GM12878 (cell line): ENCODE measurements around the gene HOOK2. TPM values are rescaled to one million over a fixed set of nuclear protein-coding genes. Genes with fewer than 3 reads are reported as not detected.
A peak's percentile ranks its signal among the peaks of the same experiment; 100 is the strongest.

Source experiments
- ATAC-seq: fragments of 200-7000 bp; cut with Tn5 transposase; 3 replicates; pipeline ENCODE4 v1.9.1; 2020; ENCODE audit warnings: mild to moderate bottlenecking, moderate library complexity
- BruUV-seq: library from RNA; stranded (reverse); fragments of 400-500 nt; replicated peaks from 2 replicates; lab custom pipeline; 2021; lab: Mats Ljungman, UMichigan
- CTCF ChIA-PET: fragments of 300-600 bp; sonication (Branson Sonifier 250); formaldehyde crosslinking; extraction: SDS; loops from one replicate; lab custom pipeline; 2021; ENCODE audit warnings: inconsistent platforms; lab: Yijun Ruan, JAX
- POLR2A ChIA-PET: fragments of 350-600 bp; formaldehyde crosslinking; extraction: SDS; loops from one replicate; lab custom pipeline; 2021; ENCODE audit warnings: inconsistent platforms; lab: Charles Lee
- RAD21 ChIA-PET: fragments of 300-600 bp; sonication (Branson Sonifier 250); formaldehyde crosslinking; loops from one replicate; lab custom pipeline; 2023; ENCODE audit warnings: antibody characterized with exemption; ENCODE audit not compliant: unreplicated experiment; lab: Charles Lee
- SMC1A ChIA-PET: fragments of 300-600 bp; sonication (Branson Sonifier 250); formaldehyde crosslinking; loops from one replicate; lab custom pipeline; 2023; ENCODE audit not compliant: unreplicated experiment, uncharacterized antibody; lab: Charles Lee
- DNase-seq: peaks from one replicate; pipeline ENCODE4 v3.0.0-alpha.2; 2011; ENCODE audit warnings: low read depth, low spot score
- FAIRE-seq: peaks from 3 replicates; lab custom pipeline; 2011; peaks lifted over from hg19 to GRCh38; lab: Jason Lieb, UNC
- H2AFZ ChIP-seq: 2 replicates; pipeline ENCODE4 v1.6.0; 2011; ENCODE audit warnings: low read depth, low read length, control low read depth; ENCODE audit not compliant: control insufficient read depth
- H3K27ac ChIP-seq: 2 replicates; pipeline ENCODE4 v1.5.1; 2011; ENCODE audit warnings: control low read depth; ENCODE audit not compliant: control insufficient read depth, insufficient read depth
- H3K27me3 ChIP-seq, 2 experiments: replicated peaks in 1 of 2; 2 replicates each; pipeline versions ENCODE4 v1.6.0 to v1.6.1; 2011; ENCODE audit warnings: low read length in 1 of 2; ENCODE audit not compliant: control insufficient read depth in 2 of 2, insufficient read depth in 2 of 2
- H3K36me3 ChIP-seq, 2 experiments: 2 replicates each; pipeline ENCODE4 v1.5.1; 2011; ENCODE audit warnings: low read length in 1 of 2; ENCODE audit not compliant: control insufficient read depth in 2 of 2, insufficient read depth in 2 of 2
- H3K4me1 ChIP-seq: 2 replicates; pipeline ENCODE4 v1.6.1; 2011; ENCODE audit warnings: mild to moderate bottlenecking, low read length, moderate library complexity, mixed read lengths; ENCODE audit not compliant: control insufficient read depth, insufficient read depth
- H3K4me2 ChIP-seq: 2 replicates; pipeline ENCODE4 v1.6.0; 2011; ENCODE audit warnings: control low read depth; ENCODE audit not compliant: control insufficient read depth, insufficient read depth
- H3K4me3 ChIP-seq: fragments of 200-600 bp; sonication (generic); 2 replicates; pipeline ENCODE4 v1.5.1; 2016
- H3K79me2 ChIP-seq: 2 replicates; pipeline ENCODE4 v1.6.0; 2011; ENCODE audit warnings: low read length; ENCODE audit not compliant: control insufficient read depth, insufficient read depth
- H3K9ac ChIP-seq: 2 replicates; pipeline ENCODE4 v1.8.0; 2011; ENCODE audit warnings: low read length, control low read depth, mixed read lengths; ENCODE audit not compliant: control insufficient read depth, insufficient read depth
- H3K9me3 ChIP-seq: replicated peaks from 3 replicates; pipeline ENCODE4 v1.5.1; 2011; ENCODE audit warnings: mild to moderate bottlenecking, low read length; ENCODE audit not compliant: control insufficient read depth, insufficient read depth
- H4K20me1 ChIP-seq: 2 replicates; pipeline ENCODE4 v1.6.0; 2011; ENCODE audit not compliant: control insufficient read depth, insufficient read depth
- ASH2L ChIP-seq: fragments of 300-600, 200-600 bp; sonication (generic); IDR thresholded peaks from 2 replicates; pipeline ENCODE4 v1.6.1; 2017; ENCODE audit warnings: low read depth, mild to moderate bottlenecking, borderline replicate concordance
- WGBS: methylation state at CpG from one replicate; pipeline ENCODE4 v1.1.6; 2016; ENCODE audit warnings: low lambda C conversion rate; ENCODE audit not compliant: insufficient replicate concordance, insufficient coverage; ENCODE audit errors: missing lambda C conversion rate; 5-methylcytosine and 5-hydroxymethylcytosine counted together
- in situ Hi-C: fragments of 300-500 bp; cut with MboI; formaldehyde crosslinking; loops from 9 replicates; pipeline ENCODE4 v1.14.3; 2018; ENCODE audit warnings: mixed read lengths
- intact Hi-C: fragments of 100-400 bp; cut with micrococcal nuclease; formaldehyde crosslinking; loops from one replicate; pipeline ENCODE4 v1.14.2; 2022; ENCODE audit not compliant: unreplicated experiment
- polyA plus RNA-seq, 11 experiments: library from polyadenylated mRNA; depleted of rRNA in 4 of 11; unstranded in 6 of 11; stranded (reverse) in 5 of 11; fragments of >200 nt; fragmentation: Nextera tagmentation in 4 of 11; fragmentation: Illumina TruSeq in 1 of 11; extraction: Ambion mirVana in 4 of 11; extraction: Trizol in 1 of 11; gene quantifications; 1 replicate in 1 of 11; 2 replicates in 10 of 11; pipeline versions ENCODE4 v1.2.1 to v1.2.3, GENCODE V29; 2011 to 2016; ENCODE audit warnings: inconsistent platforms in 2 of 11, missing spikeins in 2 of 11, low read depth in 1 of 11
- total RNA-seq, 4 experiments: library from RNA; depleted of rRNA in 3 of 4; stranded (reverse); fragments of >200 nt in 3 of 4; fragmentation: Illumina TruSeq in 1 of 4; extraction: Trizol in 1 of 4; gene quantifications; 2 replicates each; pipeline versions ENCODE4 v1.2.1 to v1.2.3, GENCODE V29; 2013 to 2021
- TF ChIP-seq, protein P1 (sequence below): fragments of 450-650 bp; conservative IDR thresholded peaks from 2 replicates; pipeline ENCODE4 v1.6.1; 2017; ENCODE audit warnings: mild to moderate bottlenecking, moderate library complexity
- TF ChIP-seq, protein P2 (sequence below): fragments of 450-650 bp; IDR thresholded peaks from 2 replicates; pipeline ENCODE4 v1.6.1; 2016; ENCODE audit warnings: mild to moderate bottlenecking

The HOOK2 gene
- total and polyA plus RNA-seq, 10 of the 15 experiments (the other 5 are each of a cell fraction or from before 2014, with no cell fraction given): 1.5 to 9.6 (median 6.2) TPM

DNA sequence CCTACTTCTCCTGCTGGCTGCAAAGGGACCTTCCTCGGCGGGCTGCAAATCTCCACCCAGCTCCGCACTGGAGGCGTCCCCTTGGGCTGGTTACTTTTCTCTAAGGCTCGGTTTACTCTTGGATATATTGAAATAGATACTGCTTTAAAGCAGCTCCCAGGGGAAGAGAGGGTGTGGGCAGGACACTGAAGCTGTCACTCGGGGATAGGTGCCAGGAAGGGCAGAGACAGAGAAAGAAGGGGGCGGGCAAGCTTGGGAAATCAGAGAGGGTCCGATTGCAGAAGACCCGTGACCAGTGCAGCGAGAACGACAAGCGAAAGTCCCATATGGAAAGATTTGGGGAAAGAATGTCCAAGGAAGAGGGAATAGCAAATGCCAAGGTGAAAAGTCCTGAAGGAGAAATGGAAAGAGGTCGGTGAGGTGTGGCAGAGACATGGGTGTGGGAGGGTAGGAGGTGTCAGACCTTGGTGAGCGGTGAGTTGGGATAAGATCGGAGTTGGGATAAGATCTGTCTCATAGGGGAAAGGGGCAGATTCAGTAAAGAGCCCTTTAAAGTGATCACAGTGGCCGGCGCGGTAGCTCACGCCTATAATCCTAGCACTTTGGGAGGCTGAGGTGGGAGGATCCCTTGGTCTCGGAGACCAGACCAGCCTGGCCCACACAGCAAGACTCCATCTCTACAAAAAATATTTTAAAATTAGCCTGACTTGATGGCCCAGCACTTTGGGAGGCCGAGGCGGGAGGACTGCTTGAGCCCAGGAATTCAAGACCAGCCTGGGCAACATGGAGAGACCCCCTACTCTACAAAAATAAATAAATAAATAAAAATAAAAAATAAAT, 27.1 kb upstream of the HOOK2 start:
- Histone ChIP-seq H3K79me2 (peaks cover 20% of the 10 kb centered on the region), H3K4me1 (peaks cover 19% of the 10 kb centered on the region), H3K4me2 (peak overlapping the region; percentile 98), H4K20me1 (no peaks in the 10 kb centered on the region), H3K4me3 (peak overlapping the region; percentile 95), H3K36me3 (peaks cover 0 to 1% of the 10 kb centered on the region in 2 experiments; a peak in 2 of 4 replicates), H3K9ac (peak overlapping the region; percentile 79), H3K27me3 (no peaks in the 10 kb centered on the region), H2AFZ (peak overlapping the region; percentile 88), H3K9me3 (no peaks in the 10 kb centered on the region), H3K27ac (no peak overlapping the region)
- TF ChIP-seq, protein P1, sequence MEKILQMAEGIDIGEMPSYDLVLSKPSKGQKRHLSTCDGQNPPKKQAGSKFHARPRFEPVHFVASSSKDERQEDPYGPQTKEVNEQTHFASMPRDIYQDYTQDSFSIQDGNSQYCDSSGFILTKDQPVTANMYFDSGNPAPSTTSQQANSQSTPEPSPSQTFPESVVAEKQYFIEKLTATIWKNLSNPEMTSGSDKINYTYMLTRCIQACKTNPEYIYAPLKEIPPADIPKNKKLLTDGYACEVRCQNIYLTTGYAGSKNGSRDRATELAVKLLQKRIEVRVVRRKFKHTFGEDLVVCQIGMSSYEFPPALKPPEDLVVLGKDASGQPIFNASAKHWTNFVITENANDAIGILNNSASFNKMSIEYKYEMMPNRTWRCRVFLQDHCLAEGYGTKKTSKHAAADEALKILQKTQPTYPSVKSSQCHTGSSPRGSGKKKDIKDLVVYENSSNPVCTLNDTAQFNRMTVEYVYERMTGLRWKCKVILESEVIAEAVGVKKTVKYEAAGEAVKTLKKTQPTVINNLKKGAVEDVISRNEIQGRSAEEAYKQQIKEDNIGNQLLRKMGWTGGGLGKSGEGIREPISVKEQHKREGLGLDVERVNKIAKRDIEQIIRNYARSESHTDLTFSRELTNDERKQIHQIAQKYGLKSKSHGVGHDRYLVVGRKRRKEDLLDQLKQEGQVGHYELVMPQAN: no peak
- TF ChIP-seq ASH2L: no peak
- TF ChIP-seq, protein P2, sequence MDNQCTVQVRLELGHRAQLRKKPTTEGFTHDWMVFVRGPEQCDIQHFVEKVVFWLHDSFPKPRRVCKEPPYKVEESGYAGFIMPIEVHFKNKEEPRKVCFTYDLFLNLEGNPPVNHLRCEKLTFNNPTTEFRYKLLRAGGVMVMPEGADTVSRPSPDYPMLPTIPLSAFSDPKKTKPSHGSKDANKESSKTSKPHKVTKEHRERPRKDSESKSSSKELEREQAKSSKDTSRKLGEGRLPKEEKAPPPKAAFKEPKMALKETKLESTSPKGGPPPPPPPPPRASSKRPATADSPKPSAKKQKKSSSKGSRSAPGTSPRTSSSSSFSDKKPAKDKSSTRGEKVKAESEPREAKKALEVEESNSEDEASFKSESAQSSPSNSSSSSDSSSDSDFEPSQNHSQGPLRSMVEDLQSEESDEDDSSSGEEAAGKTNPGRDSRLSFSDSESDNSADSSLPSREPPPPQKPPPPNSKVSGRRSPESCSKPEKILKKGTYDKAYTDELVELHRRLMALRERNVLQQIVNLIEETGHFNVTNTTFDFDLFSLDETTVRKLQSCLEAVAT: peak; percentile 55
- FAIRE-seq: no peak
- intact Hi-C loops (no loop called here), in situ Hi-C loops (no loop called here)
- CTCF ChIA-PET: interaction anchor here (0.7 to 12.9 kb wide), 8 partner anchors 10 to 163 kb away, joined by 3 to 426 read pairs (median 3); no protein-coding TSS in a partner anchor
- POLR2A ChIA-PET: interaction anchor here (0.7 to 2.1 kb wide), 4 partner anchors 9 to 79 kb away, joined by 3 to 8 read pairs (median 4); partner anchors contain the start of gene JUNB
- no peak for DNase-seq
- RAD21 ChIA-PET: no interaction called here
- SMC1A ChIA-PET: interaction anchor here (0.8 to 1.8 kb wide), 4 partner anchors 38 to 46 kb away, joined by 3 to 4 read pairs (median 4); no protein-coding TSS in a partner anchor
- ATAC-seq: no peak
- 41% methylated on average over 22 of the region's 22 CpGs for WGBS
- BruUV-seq: no TSS peak
